Measurements from ENCODE around the gene KLHDC7A. TPM values are rescaled to one million over a fixed set of nuclear protein-coding genes. Genes with fewer than 3 reads are reported as not detected.

The KLHDC7A gene
- total and polyA plus RNA-seq, 4 donors: not detected

- intact Hi-C loops (cut with DNase I): no loop called here
- Histone ChIP-seq H3K27ac (ENCODE audit: low read depth in 1 of 2, low read length in 2 of 2) (no peak overlapping the region), H3K4me1 (ENCODE audit: control insufficient read depth in 1 of 2, insufficient read depth in 2 of 2, low read length in 2 of 2) (no peaks in the 10 kb centered on the region), H3K9me3 (ENCODE audit: control insufficient read depth, low read length) (no peaks in the 10 kb centered on the region), H3K36me3 (ENCODE audit: control insufficient read depth in 1 of 2, insufficient read depth in 2 of 2, low read length in 1 of 2) (no peaks in the 10 kb centered on the region), H3K27me3 (ENCODE audit: control insufficient read depth in 1 of 2, insufficient read depth in 2 of 2, low read length in 1 of 2) (no peaks in the 10 kb centered on the region), H3K4me3 (ENCODE audit: low read length in 2 of 2) (no peak overlapping the region)
- DNase-seq (no peak), ATAC-seq (ENCODE audit: low FRiP score) (no peak)
- 88 to 89% methylated on average over 47 to 49 of the region's 49 CpGs for WGBS, 2 donors
Observed at GRCh38 chr1:18481921-18482701, 1.4 kb downstream of the KLHDC7A start.

DNA sequence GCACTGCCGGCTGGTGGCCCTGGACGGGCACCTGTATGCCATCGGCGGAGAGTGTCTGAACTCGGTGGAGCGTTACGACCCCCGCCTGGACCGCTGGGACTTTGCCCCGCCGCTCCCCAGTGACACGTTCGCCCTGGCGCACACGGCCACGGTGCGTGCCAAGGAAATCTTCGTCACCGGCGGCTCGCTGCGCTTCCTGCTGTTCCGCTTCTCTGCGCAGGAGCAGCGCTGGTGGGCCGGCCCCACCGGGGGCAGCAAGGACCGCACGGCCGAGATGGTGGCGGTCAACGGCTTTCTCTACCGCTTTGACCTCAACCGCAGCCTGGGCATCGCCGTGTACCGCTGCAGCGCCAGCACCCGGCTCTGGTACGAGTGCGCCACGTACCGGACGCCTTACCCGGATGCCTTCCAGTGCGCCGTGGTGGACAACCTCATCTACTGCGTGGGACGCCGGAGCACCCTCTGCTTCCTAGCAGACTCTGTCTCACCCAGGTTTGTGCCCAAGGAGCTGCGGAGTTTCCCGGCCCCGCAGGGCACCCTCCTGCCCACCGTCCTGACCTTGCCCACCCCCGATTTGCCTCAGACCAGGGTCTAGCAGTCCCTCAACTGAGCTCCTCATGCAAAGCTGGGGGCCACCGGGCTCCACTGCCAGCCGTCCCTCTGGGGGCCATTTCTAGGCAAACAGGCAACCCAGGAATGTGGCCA, 2.1 kb downstream of the KLHDC7A start:
- no peak for DNase-seq
- 93% methylated on average over 54 to 57 of the region's 57 CpGs for WGBS, 2 donors
- no peak for ATAC-seq (ENCODE audit: low FRiP score)
- no peak overlapping the region for H3K27ac ChIP-seq (ENCODE audit: low read depth in 1 of 2, low read length in 2 of 2)
- no peaks in the 10 kb centered on the region for H3K36me3 ChIP-seq (ENCODE audit: control insufficient read depth in 1 of 2, insufficient read depth in 2 of 2, low read length in 1 of 2)
- H3K9me3 ChIP-seq (ENCODE audit: control insufficient read depth, low read length): no peaks in the 10 kb centered on the region
- intact Hi-C loops (cut with DNase I): no loop called here
- no peak overlapping the region for H3K4me3 ChIP-seq (ENCODE audit: low read length in 2 of 2)
- no peaks in the 10 kb centered on the region for H3K4me1 ChIP-seq (ENCODE audit: control insufficient read depth in 1 of 2, insufficient read depth in 2 of 2, low read length in 2 of 2)
- H3K27me3 ChIP-seq (ENCODE audit: control insufficient read depth in 1 of 2, insufficient read depth in 2 of 2, low read length in 1 of 2): no peaks in the 10 kb centered on the region

DNA sequence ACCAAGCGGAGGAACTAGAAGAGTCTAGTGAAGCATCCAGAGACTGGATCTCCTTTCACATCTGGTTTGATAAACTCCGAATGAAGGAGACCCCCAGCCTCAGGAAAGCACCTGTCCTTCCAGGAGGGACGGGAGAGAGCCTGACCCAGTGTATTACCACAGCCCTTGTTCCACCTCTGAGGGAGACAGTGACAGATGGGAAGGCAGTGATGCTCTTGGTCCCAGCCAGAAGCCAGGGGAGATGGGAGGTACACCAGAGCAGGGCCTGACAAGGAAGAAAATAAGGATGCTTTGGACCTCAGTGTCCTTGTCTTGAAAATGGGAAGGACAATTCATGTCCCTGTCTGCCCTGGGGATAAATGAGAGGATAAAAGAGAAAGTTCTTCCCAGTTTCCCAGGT, 3.5 kb downstream of the KLHDC7A start:
- 90 to 92% methylated on average over 3 of the region's 3 CpGs for WGBS, 2 donors

DNA sequence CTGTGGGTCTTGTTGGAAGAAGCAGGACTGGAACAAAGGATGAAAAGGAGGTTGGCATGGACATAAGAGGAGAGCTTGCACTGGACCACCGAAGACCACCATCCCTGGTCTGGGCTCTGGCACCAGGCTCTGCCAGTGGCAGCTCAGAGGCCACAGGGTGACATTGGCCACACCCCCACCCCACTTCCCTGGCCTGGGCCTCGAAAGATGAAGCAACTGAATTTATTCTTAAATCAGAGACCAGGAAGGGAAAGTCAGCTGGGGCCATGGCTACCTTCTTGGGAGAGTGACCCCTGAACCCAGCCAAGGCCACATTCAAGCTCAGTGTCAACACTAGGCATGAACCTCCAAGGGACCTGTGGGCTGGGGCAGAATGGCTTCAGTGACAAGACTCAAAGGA, 4.0 kb downstream of the KLHDC7A start:
- H3K36me3 ChIP-seq (ENCODE audit: control insufficient read depth in 1 of 2, insufficient read depth in 2 of 2, low read length in 1 of 2): no peaks in the 10 kb centered on the region

More for the DNA sequence above, 3.5 kb downstream of the KLHDC7A start:
- intact Hi-C loops (cut with DNase I): no loop called here
- ATAC-seq (ENCODE audit: low FRiP score) (no peak), DNase-seq (no peak)
- no peaks in the 10 kb centered on the region for H3K27me3 ChIP-seq (ENCODE audit: control insufficient read depth in 1 of 2, insufficient read depth in 2 of 2, low read length in 1 of 2)
- H3K4me1 ChIP-seq (ENCODE audit: control insufficient read depth in 1 of 2, insufficient read depth in 2 of 2, low read length in 2 of 2): no peaks in the 10 kb centered on the region
- no peaks in the 10 kb centered on the region for H3K9me3 ChIP-seq (ENCODE audit: control insufficient read depth, low read length)
- H3K36me3 ChIP-seq (ENCODE audit: control insufficient read depth in 1 of 2, insufficient read depth in 2 of 2, low read length in 1 of 2): no peaks in the 10 kb centered on the region
- H3K27ac ChIP-seq (ENCODE audit: low read depth in 1 of 2, low read length in 2 of 2): no peak overlapping the region
- no peak overlapping the region for H3K4me3 ChIP-seq (ENCODE audit: low read length in 2 of 2)

GRCh38 chr1:18485227-18485626, 4.5 kb downstream of the KLHDC7A start:
- Histone ChIP-seq H3K9me3 (ENCODE audit: control insufficient read depth, low read length) (peaks cover 4% of the 10 kb centered on the region), H3K36me3 (ENCODE audit: control insufficient read depth in 1 of 2, insufficient read depth in 2 of 2, low read length in 1 of 2) (no peaks in the 10 kb centered on the region), H3K4me1 (ENCODE audit: control insufficient read depth in 1 of 2, insufficient read depth in 2 of 2, low read length in 2 of 2) (no peaks in the 10 kb centered on the region), H3K4me3 (ENCODE audit: low read length in 2 of 2) (no peak overlapping the region), H3K27ac (ENCODE audit: low read depth in 1 of 2, low read length in 2 of 2) (no peak overlapping the region), H3K27me3 (ENCODE audit: control insufficient read depth in 1 of 2, insufficient read depth in 2 of 2, low read length in 1 of 2) (no peaks in the 10 kb centered on the region)
- DNase-seq (no peak), ATAC-seq (ENCODE audit: low FRiP score) (no peak)
- 90 to 93% methylated on average over 4 of the region's 4 CpGs for WGBS, 2 donors
- intact Hi-C loops (cut with DNase I): no loop called here

More for the DNA sequence above, 4.0 kb downstream of the KLHDC7A start:
- Histone ChIP-seq H3K27ac (ENCODE audit: low read depth in 1 of 2, low read length in 2 of 2) (no peak overlapping the region), H3K9me3 (ENCODE audit: control insufficient read depth, low read length) (peaks cover 3% of the 10 kb centered on the region), H3K4me3 (ENCODE audit: low read length in 2 of 2) (no peak overlapping the region), H3K27me3 (ENCODE audit: control insufficient read depth in 1 of 2, insufficient read depth in 2 of 2, low read length in 1 of 2) (no peaks in the 10 kb centered on the region), H3K4me1 (ENCODE audit: control insufficient read depth in 1 of 2, insufficient read depth in 2 of 2, low read length in 2 of 2) (no peaks in the 10 kb centered on the region)
- intact Hi-C loops (cut with DNase I): no loop called here
- no peak for ATAC-seq (ENCODE audit: low FRiP score)
- WGBS, 2 donors: 72 to 77% methylated on average over 2 of the region's 2 CpGs
- no peak for DNase-seq

DNA sequence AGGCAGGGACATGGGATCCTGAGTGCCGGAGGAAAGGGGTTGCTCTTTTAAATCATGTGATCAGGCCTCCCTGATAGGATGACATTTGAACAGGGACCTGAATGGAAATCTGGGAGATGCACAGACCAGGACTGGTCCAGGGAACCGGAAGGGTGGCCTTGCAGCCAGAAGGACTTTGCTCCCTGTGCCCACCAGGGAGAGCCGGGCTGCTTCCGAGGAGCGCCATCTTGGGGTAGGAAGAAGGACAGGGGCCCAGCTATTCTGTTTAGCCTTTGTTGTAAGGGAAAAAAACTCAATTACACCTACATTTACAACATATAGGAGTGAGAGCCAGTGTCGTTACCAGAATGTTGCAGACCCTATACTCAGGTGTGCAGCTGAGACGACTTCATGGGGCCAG, 5.5 kb downstream of the KLHDC7A start:
- Histone ChIP-seq H3K36me3 (ENCODE audit: control insufficient read depth in 1 of 2, insufficient read depth in 2 of 2, low read length in 1 of 2) (no peaks in the 10 kb centered on the region), H3K4me3 (ENCODE audit: low read length in 2 of 2) (no peak overlapping the region), H3K27me3 (ENCODE audit: control insufficient read depth in 1 of 2, insufficient read depth in 2 of 2, low read length in 1 of 2) (no peaks in the 10 kb centered on the region), H3K4me1 (ENCODE audit: control insufficient read depth in 1 of 2, insufficient read depth in 2 of 2, low read length in 2 of 2) (no peaks in the 10 kb centered on the region), H3K27ac (ENCODE audit: low read depth in 1 of 2, low read length in 2 of 2) (no peak overlapping the region), H3K9me3 (ENCODE audit: control insufficient read depth, low read length) (peaks cover 4% of the 10 kb centered on the region)
- ATAC-seq (ENCODE audit: low FRiP score) (no peak), DNase-seq (no peak)
- WGBS, 2 donors: 32 to 37% methylated on average over 7 of the region's 7 CpGs
- intact Hi-C loops (cut with DNase I): no loop called here

DNA sequence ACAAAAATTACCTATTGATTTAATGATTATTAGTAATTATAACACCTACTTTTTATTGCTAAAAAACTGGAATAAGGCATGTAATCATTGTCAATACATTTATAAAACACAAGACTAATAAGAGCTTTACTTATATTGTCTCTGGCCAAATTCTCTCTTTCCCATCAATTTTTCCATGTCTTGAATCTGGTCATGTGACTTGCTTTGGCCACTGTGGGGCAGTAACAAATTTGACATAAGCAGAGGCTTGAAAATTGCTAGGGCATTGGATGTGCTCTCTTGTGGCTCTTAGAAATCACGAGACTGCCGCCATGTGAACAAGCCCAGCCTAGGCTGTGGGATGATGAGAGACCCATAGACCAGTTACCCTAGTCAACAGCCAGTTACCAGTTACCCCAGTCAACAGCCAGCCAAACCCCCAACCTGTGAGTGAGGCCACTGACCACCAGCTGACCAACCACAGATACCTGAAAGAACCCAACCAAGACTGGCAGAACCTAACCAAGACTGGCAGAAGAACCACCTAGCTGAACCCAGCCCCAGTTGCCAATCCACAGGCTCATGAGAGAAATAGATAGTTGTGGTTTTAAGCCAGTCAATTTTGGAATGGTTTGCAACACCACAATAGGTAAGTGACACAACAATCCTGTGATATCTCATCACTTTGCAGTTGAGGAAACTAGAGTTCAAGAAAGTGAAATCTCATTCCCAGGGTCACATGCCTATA, 8.8 kb downstream of the KLHDC7A start:
- no peaks in the 10 kb centered on the region for H3K27me3 ChIP-seq (ENCODE audit: control insufficient read depth in 1 of 2, insufficient read depth in 2 of 2, low read length in 1 of 2)
- peaks cover 4% of the 10 kb centered on the region for H3K9me3 ChIP-seq (ENCODE audit: control insufficient read depth, low read length)
- H3K36me3 ChIP-seq (ENCODE audit: control insufficient read depth in 1 of 2, insufficient read depth in 2 of 2, low read length in 1 of 2): no peaks in the 10 kb centered on the region
- ATAC-seq (ENCODE audit: low FRiP score): no peak
- no peak for DNase-seq
- 90 to 92% methylated on average over 2 of the region's 2 CpGs for WGBS, 2 donors
- H3K27ac ChIP-seq (ENCODE audit: low read depth in 1 of 2, low read length in 2 of 2): no peak overlapping the region
- no peaks in the 10 kb centered on the region for H3K4me1 ChIP-seq (ENCODE audit: control insufficient read depth in 1 of 2, insufficient read depth in 2 of 2, low read length in 2 of 2)
- no peak overlapping the region for H3K4me3 ChIP-seq (ENCODE audit: low read length in 2 of 2)
- intact Hi-C loops (cut with DNase I): no loop called here

DNA sequence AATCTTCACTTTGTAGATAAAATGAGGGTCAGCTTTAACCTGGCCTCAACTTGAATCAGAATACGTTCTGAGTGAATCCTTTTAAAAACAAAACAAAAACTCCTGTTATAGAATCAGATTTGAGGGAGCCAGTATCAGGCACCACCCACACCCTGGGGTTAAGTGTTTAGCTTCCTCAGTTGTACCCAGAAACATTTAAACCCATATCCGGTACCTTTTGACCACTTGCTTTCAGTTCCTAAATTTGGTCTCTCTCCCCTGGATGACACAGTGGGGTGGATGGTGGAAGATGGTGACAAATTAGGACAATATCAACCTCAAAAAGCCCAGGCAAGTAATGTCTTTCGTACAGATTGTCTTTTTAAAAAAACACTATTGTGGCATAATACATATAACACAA, 10.4 kb downstream of the KLHDC7A start:
- DNase-seq (no peak), ATAC-seq (ENCODE audit: low FRiP score) (no peak)
- WGBS, 2 donors: 58 to 61% methylated on average over 3 of the region's 3 CpGs
- H3K9me3 ChIP-seq (ENCODE audit: control insufficient read depth, low read length): peaks cover 4% of the 10 kb centered on the region
- intact Hi-C loops (cut with DNase I): no loop called here
- H3K27ac ChIP-seq (ENCODE audit: low read depth in 1 of 2, low read length in 2 of 2): no peak overlapping the region
- no peak overlapping the region for H3K4me3 ChIP-seq (ENCODE audit: low read length in 2 of 2)
- no peaks in the 10 kb centered on the region for H3K4me1 ChIP-seq (ENCODE audit: control insufficient read depth in 1 of 2, insufficient read depth in 2 of 2, low read length in 2 of 2)
- H3K27me3 ChIP-seq (ENCODE audit: control insufficient read depth in 1 of 2, insufficient read depth in 2 of 2, low read length in 1 of 2): no peaks in the 10 kb centered on the region
- H3K36me3 ChIP-seq (ENCODE audit: control insufficient read depth in 1 of 2, insufficient read depth in 2 of 2, low read length in 1 of 2): no peaks in the 10 kb centered on the region

Data from aorta (tissue), 5 donors.